ENCODE measurements around the gene CELSR1. TPM values are rescaled to one million over a fixed set of nuclear protein-coding genes. Genes with fewer than 3 reads are reported as not detected.

The CELSR1 gene
- total and polyA plus RNA-seq, 2 of the 13 experiments (the other 11 are each of a cell fraction or from before 2014, with no cell fraction given) = 0.78 to 1.8 TPM

GRCh38 chr22:46367707-46368191 is 169.7 kb downstream of the CELSR1 start (continued):
- TF ChIP-seq KLF9 (CRISPR knock-in tag; IDR thresholded peaks at IDR 0.05; ENCODE audit: low read depth) = no peak
- TF ChIP-seq ZNF556 (CRISPR knock-in tag; IDR thresholded peaks at IDR 0.05; ENCODE audit: borderline replicate concordance) = 0 out of 2 replicates have a peak, but pooled peaks have one; percentile 14
- TF ChIP-seq RAD21 (CRISPR knock-in tag; IDR thresholded peaks at IDR 0.05) = peak; percentile 98
- TF ChIP-seq GRHL1 (CRISPR knock-in tag; conservative IDR thresholded peaks at IDR 0.05) = no peak
- no peak for TF ChIP-seq ZNF562 (CRISPR knock-in tag; IDR thresholded peaks at IDR 0.05; ENCODE audit: borderline replicate concordance)
- TF ChIP-seq THRA (CRISPR knock-in tag; IDR thresholded peaks at IDR 0.05; ENCODE audit: borderline replicate concordance) = no peak
- no peak for TF ChIP-seq NFATC3 (CRISPR knock-in tag; IDR thresholded peaks at IDR 0.05)
- no peak for TF ChIP-seq POGK (CRISPR knock-in tag; conservative IDR thresholded peaks at IDR 0.05)
- TF ChIP-seq ZNF260 (CRISPR knock-in tag; IDR thresholded peaks at IDR 0.05; ENCODE audit: borderline replicate concordance, low read depth) = no peak
- TF ChIP-seq ATAD3A (CRISPR knock-in tag; IDR thresholded peaks at IDR 0.05) = no peak
- peak; percentile 88 for TF ChIP-seq DNMT1 (CRISPR knock-in tag; IDR thresholded peaks at IDR 0.05)
- no peak for TF ChIP-seq ZNF879 (CRISPR knock-in tag; IDR thresholded peaks at IDR 0.05)
- no peak for TF ChIP-seq TBL1XR1 (IDR thresholded peaks at IDR 0.05; ENCODE audit: borderline replicate concordance, low read length, partially characterized antibody)
- TF ChIP-seq ZBTB10 (CRISPR knock-in tag; IDR thresholded peaks at IDR 0.05; ENCODE audit: borderline replicate concordance) = no peak
- no peak for TF ChIP-seq ZNF414 (CRISPR knock-in tag; IDR thresholded peaks at IDR 0.05)
- TF ChIP-seq ZBTB38 (CRISPR knock-in tag; IDR thresholded peaks at IDR 0.05) = peak; percentile 81
- TF ChIP-seq TERF1 (CRISPR knock-in tag; IDR thresholded peaks at IDR 0.05) = no peak
- no peak for TF ChIP-seq KDM3A (CRISPR knock-in tag; IDR thresholded peaks at IDR 0.05; ENCODE audit: low read depth)
- no peak for TF ChIP-seq ZNF496 (CRISPR knock-in tag; IDR thresholded peaks at IDR 0.05; ENCODE audit: insufficient replicate concordance)
- TF ChIP-seq SP5 (CRISPR knock-in tag; IDR thresholded peaks at IDR 0.05; ENCODE audit: borderline replicate concordance, low read depth) = no peak
- no peak for TF ChIP-seq ZNF749 (CRISPR knock-in tag; IDR thresholded peaks at IDR 0.05; ENCODE audit: borderline replicate concordance)
